A549 (cell line): ENCODE results near the gene IQCE. TPM values are rescaled to one million over a fixed set of nuclear protein-coding genes. Genes with fewer than 3 reads are reported as not detected.

Experiments used
- ATAC-seq, 2 experiments: fragments of 200-7000 bp in 1 of 2; fragments of >200 bp in 1 of 2; cut with Nextera tagmentation in 1 of 2; cut with Tn5 transposase in 1 of 2; 3 replicates each; pipeline versions ENCODE4 v1.8.0 to v1.9.1; 2018 to 2020; ENCODE audit warnings: mild to moderate bottlenecking in 1 of 2, moderate library complexity in 1 of 2
- CTCF ChIA-PET: fragments of 300-600 bp; sonication (Branson Sonifier 250); formaldehyde crosslinking; extraction: SDS; loops from one replicate; lab custom pipeline; 2021; ENCODE audit warnings: antibody characterized with exemption, inconsistent platforms; lab: Yijun Ruan, JAX
- POLR2A ChIA-PET: fragments of 350-600 bp; formaldehyde crosslinking; extraction: SDS; loops from one replicate; lab custom pipeline; 2021; ENCODE audit warnings: antibody characterized with exemption, inconsistent platforms; lab: Yijun Ruan, JAX
- DNase-seq, 2 experiments: peaks; one replicate each; pipeline versions ENCODE4 v3.0.0 to v3.0.0-alpha.2; 2011 to 2016; ENCODE audit warnings: low read depth in 1 of 2, low spot score in 1 of 2
- FAIRE-seq: peaks from 2 replicates; lab custom pipeline; 2011; peaks lifted over from hg19 to GRCh38; lab: Jason Lieb, UNC
- H3K27ac ChIP-seq, 2 experiments: fragments of >200 bp; sonication (Bioruptor Twin); formaldehyde crosslinking; 3 replicates each; pipeline ENCODE4 v1.5.1; 2016 to 2017
- H3K4me1 ChIP-seq: fragments of >200 bp; sonication (Bioruptor Twin); formaldehyde crosslinking; 3 replicates; pipeline ENCODE4 v1.6.1; 2016
- H3K4me2 ChIP-seq: fragments of >200 bp; sonication (Bioruptor Twin); formaldehyde crosslinking; 3 replicates; pipeline ENCODE4 v1.6.1; 2016
- H3K4me3 ChIP-seq: fragments of >200 bp; sonication (Bioruptor Twin); formaldehyde crosslinking; 3 replicates; pipeline ENCODE4 v1.5.1; 2016
- H3K9me3 ChIP-seq: fragments of >200 bp; sonication (Bioruptor Twin); formaldehyde crosslinking; 3 replicates; pipeline ENCODE4 v1.6.1; 2016
- BHLHE40 ChIP-seq: IDR thresholded peaks from 2 replicates; pipeline ENCODE4 v1.6.1; 2012; ENCODE audit warnings: low read depth, low read length, inconsistent platforms
- CBX2 ChIP-seq: fragments of 200-600 bp; sonication (generic); IDR thresholded peaks from 2 replicates; pipeline ENCODE4 v1.6.1; 2016; ENCODE audit warnings: low read depth, mild to moderate bottlenecking, borderline replicate concordance
- CBX8 ChIP-seq: fragments of 200-600 bp; sonication (generic); IDR thresholded peaks from 2 replicates; pipeline ENCODE4 v1.6.1; 2016
- ESRRA ChIP-seq: fragments of 150-350 bp; IDR thresholded peaks from 2 replicates; pipeline ENCODE4 v1.6.1; 2014; ENCODE audit warnings: mild to moderate bottlenecking, low read length, borderline replicate concordance
- FOSL2 ChIP-seq, 2 experiments: fragments of 450-650 bp in 1 of 2; fragments of >200 bp in 1 of 2; sonication (Bioruptor Twin) in 1 of 2; formaldehyde crosslinking; IDR thresholded peaks; 2 replicates each; pipeline versions ENCODE4 v1.5.0 to v1.6.1; 2016 to 2020; ENCODE audit warnings: mild to moderate bottlenecking in 1 of 2, moderate library complexity in 1 of 2
- FOXS1 ChIP-seq: fragments of 250-450 bp; sonication (Bioruptor Pico); IDR thresholded peaks from 2 replicates; pipeline ENCODE4 v1.5.0; 2020; ENCODE audit warnings: mild to moderate bottlenecking, moderate library complexity
- HES2 ChIP-seq: fragments of >200 bp; sonication (Bioruptor Twin); formaldehyde crosslinking; IDR thresholded peaks from 2 replicates; pipeline ENCODE4 v1.6.1; 2016
- HMGXB4 ChIP-seq: fragments of 250-450 bp; sonication (Bioruptor Pico); IDR thresholded peaks from 2 replicates; pipeline ENCODE4 v1.5.0; 2021; ENCODE audit warnings: mild to moderate bottlenecking, moderate library complexity, borderline replicate concordance
- HOXA7 ChIP-seq: fragments of 250-450 bp; sonication (Bioruptor Pico); IDR thresholded peaks from 2 replicates; pipeline ENCODE4 v1.5.0; 2020; ENCODE audit warnings: mild to moderate bottlenecking, moderate library complexity
- HOXB13 ChIP-seq: fragments of 250-450 bp; sonication (Bioruptor Pico); IDR thresholded peaks from 2 replicates; pipeline ENCODE4 v1.5.0; 2020; ENCODE audit warnings: low read depth, mild to moderate bottlenecking, moderate library complexity
- JUNB ChIP-seq: fragments of >200 bp; sonication (Bioruptor Twin); formaldehyde crosslinking; IDR thresholded peaks from 2 replicates; pipeline ENCODE4 v1.6.1; 2016
- KDM1A ChIP-seq: fragments of 200-600 bp; sonication (generic); IDR thresholded peaks from 2 replicates; pipeline ENCODE4 v1.6.1; 2016; ENCODE audit warnings: low read depth, mild to moderate bottlenecking
- KDM5A ChIP-seq: fragments of 200-600 bp; sonication (generic); IDR thresholded peaks from 2 replicates; pipeline ENCODE4 v1.6.1; 2016; ENCODE audit warnings: antibody characterized with exemption, mild to moderate bottlenecking
- NFE2L2 ChIP-seq: fragments of 150-350 bp; conservative IDR thresholded peaks from 2 replicates; pipeline ENCODE4 v1.6.1; 2014; ENCODE audit warnings: low read length
- NPAS2 ChIP-seq: fragments of 250-450 bp; sonication (Bioruptor Pico); IDR thresholded peaks from 2 replicates; pipeline ENCODE4 v1.8.0; 2022; ENCODE audit warnings: mild to moderate bottlenecking, moderate library complexity, borderline replicate concordance
- POLR2A ChIP-seq: IDR thresholded peaks from 2 replicates; pipeline ENCODE4 v1.6.1; 2012; ENCODE audit warnings: mild to moderate bottlenecking, low read length
- POLR2AphosphoS2 ChIP-seq: conservative IDR thresholded peaks from 2 replicates; pipeline ENCODE4 v1.6.1; 2012; ENCODE audit warnings: low read length, improper control_type of control experiment, inconsistent platforms
- RARB ChIP-seq: fragments of 250-450 bp; sonication (Bioruptor Pico); IDR thresholded peaks from 2 replicates; pipeline ENCODE4 v1.8.0; 2021; ENCODE audit warnings: mild to moderate bottlenecking, moderate library complexity
- RCOR1 ChIP-seq: fragments of 150-350 bp; IDR thresholded peaks from 2 replicates; pipeline ENCODE4 v1.6.1; 2014; ENCODE audit warnings: antibody characterized with exemption, low read length, low read depth
- REST ChIP-seq: fragments of 200-600 bp; sonication (generic); IDR thresholded peaks from 2 replicates; pipeline ENCODE4 v1.6.1; 2016; ENCODE audit warnings: antibody characterized with exemption, mild to moderate bottlenecking, moderate library complexity
- RNF2 ChIP-seq: fragments of 200-600 bp; sonication (generic); IDR thresholded peaks from 2 replicates; pipeline ENCODE4 v1.6.1; 2016; ENCODE audit warnings: low read depth, mild to moderate bottlenecking, antibody characterized with exemption, moderate library complexity, borderline replicate concordance
- SMC3 ChIP-seq: fragments of >200 bp; sonication (Bioruptor Twin); formaldehyde crosslinking; IDR thresholded peaks from 3 replicates; pipeline ENCODE4 v1.6.1; 2018; ENCODE audit warnings: inconsistent platforms
- TP53 ChIP-seq: fragments of 250-450 bp; sonication (Bioruptor Pico); IDR thresholded peaks from 2 replicates; pipeline ENCODE4 v1.5.0; 2021; ENCODE audit warnings: mild to moderate bottlenecking, moderate library complexity
- ZNF302 ChIP-seq: fragments of 250-450 bp; sonication (Bioruptor Pico); IDR thresholded peaks from 2 replicates; pipeline ENCODE4 v1.9.0; 2021; ENCODE audit warnings: inconsistent platforms, mild to moderate bottlenecking, moderate library complexity
- ZSCAN20 ChIP-seq: fragments of 250-450 bp; sonication (Bioruptor Pico); IDR thresholded peaks from 2 replicates; pipeline ENCODE4 v1.8.0; 2022; ENCODE audit warnings: mild to moderate bottlenecking, moderate library complexity
- WGBS: methylation state at CpG from one replicate; pipeline ENCODE4 v1.1.6; 2017; ENCODE audit errors: missing lambda C conversion rate; 5-methylcytosine and 5-hydroxymethylcytosine counted together
- polyA plus RNA-seq, 4 experiments: library from polyadenylated mRNA; depleted of rRNA in 3 of 4; stranded (reverse); fragments of >200 nt; fragmentation: RNase III in 1 of 4; extraction: RNeasy Plus Mini Kit Qiagen cat#74134 plus additional on column Dnase treatment in 1 of 4; gene quantifications; 2 replicates in 3 of 4; 3 replicates in 1 of 4; pipeline ENCODE4 v1.2.3, GENCODE V29; 2011 to 2017
- TF ChIP-seq, protein P1 (sequence below): fragments of 250-450 bp; sonication (Bioruptor Pico); IDR thresholded peaks from 2 replicates; pipeline ENCODE4 v1.5.0; 2020; ENCODE audit warnings: low read depth, mild to moderate bottlenecking, moderate library complexity
- TF ChIP-seq, protein P2 (sequence below): IDR thresholded peaks from 2 replicates; pipeline ENCODE4 v1.6.1; 2012

Gene IQCE
- polyA plus RNA-seq, 2 of the 4 experiments (the other 2 are of a cell fraction), result 10.6 to 13.0 TPM

- 87% methylated on average over 22 of the region's 22 CpGs for WGBS
- H3K4me2 ChIP-seq, result no peak overlapping the region
Observed at GRCh38 chr7:2614631-2615330, 56.0 kb downstream of the IQCE start.

GRCh38 chr7:2616387-2617324, 57.9 kb downstream of the IQCE start:
- H3K27ac ChIP-seq, result no peak overlapping the region
- no peak overlapping the region for H3K4me2 ChIP-seq
- WGBS, result 85% methylated on average over 31 of the region's 33 CpGs
- ChIA-PET POLR2A (no interaction called here), CTCF (interaction anchor here (1.2 to 2.5 kb wide), 3 partner anchors 13 to 148 kb away, joined by 3 to 11 read pairs (median 5); no protein-coding TSS in a partner anchor)
- no peaks in the 10 kb centered on the region for H3K4me1 ChIP-seq
- ATAC-seq (no peak), FAIRE-seq (no peak), DNase-seq (no peak)
- H3K9me3 ChIP-seq, result no peaks in the 10 kb centered on the region
- H3K4me3 ChIP-seq, result no peak overlapping the region
- TF ChIP-seq SMC3, result no peak
- TF ChIP-seq JUNB, result no peak
- TF ChIP-seq CBX8, result no peak
- no peak for TF ChIP-seq RARB (CRISPR knock-in tag)
- TF ChIP-seq HMGXB4 (CRISPR knock-in tag), result no peak
- TF ChIP-seq FOXS1, result no peak
- TF ChIP-seq RCOR1, result no peak
- no peak for TF ChIP-seq FOSL2 (IDR thresholded peaks at IDR 0.05)
- no peak for TF ChIP-seq FOSL2 (CRISPR knock-in tag; IDR thresholded peaks at IDR 0.05)
- TF ChIP-seq KDM1A, result no peak
- no peak for TF ChIP-seq KDM5A
- no peak for TF ChIP-seq BHLHE40

More at GRCh38 chr7:2614631-2615330, 56.0 kb downstream of the IQCE start:
- no peak overlapping the region for H3K4me3 ChIP-seq
- H3K9me3 ChIP-seq, result no peaks in the 10 kb centered on the region
- POLR2A ChIA-PET, result no interaction called here
- H3K4me1 ChIP-seq, result no peaks in the 10 kb centered on the region
- CTCF ChIA-PET, result interaction anchor here (1.2 to 1.9 kb wide), 3 partner anchors 11 to 66 kb away, joined by 3 to 5 read pairs (median 4); no protein-coding TSS in a partner anchor
- DNase-seq (no peak), FAIRE-seq (no peak), ATAC-seq (no peak)
- TF ChIP-seq ZNF302 (CRISPR knock-in tag), result no peak
- TF ChIP-seq TP53 (CRISPR knock-in tag), result no peak
- no peak for TF ChIP-seq RNF2
- no peak for TF ChIP-seq KDM1A
- TF ChIP-seq BHLHE40, result no peak
- TF ChIP-seq, protein P1, sequence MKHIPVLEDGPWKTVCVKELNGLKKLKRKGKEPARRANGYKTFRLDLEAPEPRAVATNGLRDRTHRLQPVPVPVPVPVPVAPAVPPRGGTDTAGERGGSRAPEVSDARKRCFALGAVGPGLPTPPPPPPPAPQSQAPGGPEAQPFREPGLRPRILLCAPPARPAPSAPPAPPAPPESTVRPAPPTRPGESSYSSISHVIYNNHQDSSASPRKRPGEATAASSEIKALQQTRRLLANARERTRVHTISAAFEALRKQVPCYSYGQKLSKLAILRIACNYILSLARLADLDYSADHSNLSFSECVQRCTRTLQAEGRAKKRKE, result no peak
- TF ChIP-seq CBX2, result no peak
- TF ChIP-seq JUNB, result no peak
- TF ChIP-seq NFE2L2, result no peak
- TF ChIP-seq ESRRA, result no peak
- TF ChIP-seq HOXA7 (CRISPR knock-in tag), result no peak
- TF ChIP-seq POLR2AphosphoS2, result no peak
- TF ChIP-seq POLR2A, result no peak
- TF ChIP-seq ZSCAN20 (CRISPR knock-in tag), result no peak
- TF ChIP-seq, protein P2, sequence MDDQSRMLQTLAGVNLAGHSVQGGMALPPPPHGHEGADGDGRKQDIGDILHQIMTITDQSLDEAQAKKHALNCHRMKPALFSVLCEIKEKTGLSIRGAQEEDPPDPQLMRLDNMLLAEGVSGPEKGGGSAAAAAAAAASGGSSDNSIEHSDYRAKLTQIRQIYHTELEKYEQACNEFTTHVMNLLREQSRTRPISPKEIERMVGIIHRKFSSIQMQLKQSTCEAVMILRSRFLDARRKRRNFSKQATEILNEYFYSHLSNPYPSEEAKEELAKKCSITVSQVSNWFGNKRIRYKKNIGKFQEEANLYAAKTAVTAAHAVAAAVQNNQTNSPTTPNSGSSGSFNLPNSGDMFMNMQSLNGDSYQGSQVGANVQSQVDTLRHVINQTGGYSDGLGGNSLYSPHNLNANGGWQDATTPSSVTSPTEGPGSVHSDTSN, result no peak
- no peak for TF ChIP-seq NPAS2 (CRISPR knock-in tag)
- no peak for TF ChIP-seq REST
- TF ChIP-seq RCOR1, result no peak
- TF ChIP-seq HOXB13, result no peak
- no peak for TF ChIP-seq HES2
- no peak overlapping the region for H3K27ac ChIP-seq
